ENCODE results near the gene ENPP1. TPM values are rescaled to one million over a fixed set of nuclear protein-coding genes. Genes with fewer than 3 reads are reported as not detected.

Gene ENPP1
- polyA plus RNA-seq, 1 experiment = 30.4 TPM

- POLR2A ChIA-PET = no interaction called here
- H3K9me3 ChIP-seq (ENCODE audit: control insufficient read depth, insufficient read depth, low read length) = no peaks in the 10 kb centered on the region
- TF ChIP-seq, protein P1, sequence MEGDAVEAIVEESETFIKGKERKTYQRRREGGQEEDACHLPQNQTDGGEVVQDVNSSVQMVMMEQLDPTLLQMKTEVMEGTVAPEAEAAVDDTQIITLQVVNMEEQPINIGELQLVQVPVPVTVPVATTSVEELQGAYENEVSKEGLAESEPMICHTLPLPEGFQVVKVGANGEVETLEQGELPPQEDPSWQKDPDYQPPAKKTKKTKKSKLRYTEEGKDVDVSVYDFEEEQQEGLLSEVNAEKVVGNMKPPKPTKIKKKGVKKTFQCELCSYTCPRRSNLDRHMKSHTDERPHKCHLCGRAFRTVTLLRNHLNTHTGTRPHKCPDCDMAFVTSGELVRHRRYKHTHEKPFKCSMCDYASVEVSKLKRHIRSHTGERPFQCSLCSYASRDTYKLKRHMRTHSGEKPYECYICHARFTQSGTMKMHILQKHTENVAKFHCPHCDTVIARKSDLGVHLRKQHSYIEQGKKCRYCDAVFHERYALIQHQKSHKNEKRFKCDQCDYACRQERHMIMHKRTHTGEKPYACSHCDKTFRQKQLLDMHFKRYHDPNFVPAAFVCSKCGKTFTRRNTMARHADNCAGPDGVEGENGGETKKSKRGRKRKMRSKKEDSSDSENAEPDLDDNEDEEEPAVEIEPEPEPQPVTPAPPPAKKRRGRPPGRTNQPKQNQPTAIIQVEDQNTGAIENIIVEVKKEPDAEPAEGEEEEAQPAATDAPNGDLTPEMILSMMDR (IDR thresholded peaks at IDR 0.05; ENCODE audit: low read depth, low read length) = no peak
- no peak overlapping the region for H3K4me3 ChIP-seq (ENCODE audit: low read depth, low read length)
- CTCF ChIA-PET = no interaction called here
- no peak for DNase-seq (ENCODE audit: low read depth, low spot score)
- no peaks in the 10 kb centered on the region for H3K27me3 ChIP-seq (ENCODE audit: control insufficient read depth, insufficient read depth, low read length)
- H3K27ac ChIP-seq (ENCODE audit: low read depth, low read length) = no peak overlapping the region
Observed at GRCh38 chr6:131846023-131846663, 38.3 kb downstream of the ENPP1 start.

DNA sequence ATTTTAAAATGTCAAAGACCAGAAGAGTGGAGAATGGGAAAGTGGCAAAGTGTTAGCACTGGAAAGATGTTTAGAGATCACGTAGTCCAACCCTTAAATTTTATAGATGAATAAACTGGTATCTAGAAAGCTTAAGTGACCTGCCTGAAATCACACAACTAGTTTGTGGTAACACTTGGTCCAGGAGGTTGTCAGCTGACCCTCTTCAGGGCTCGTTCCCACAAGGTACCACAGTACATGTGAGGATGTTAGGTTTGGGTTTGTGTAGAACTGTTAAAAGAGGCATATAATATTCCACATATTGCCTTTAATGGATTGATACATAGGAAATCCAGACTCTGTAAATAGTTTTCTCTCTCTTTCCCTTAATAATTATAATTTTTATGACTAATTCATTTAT is 39.1 kb downstream of the ENPP1 start:
- DNase-seq (ENCODE audit: low read depth, low spot score) = no peak
- Histone ChIP-seq H3K9me3 (ENCODE audit: control insufficient read depth, insufficient read depth, low read length) (no peaks in the 10 kb centered on the region), H3K27ac (ENCODE audit: low read depth, low read length) (no peak overlapping the region), H3K4me3 (ENCODE audit: low read depth, low read length) (no peak overlapping the region), H3K27me3 (ENCODE audit: control insufficient read depth, insufficient read depth, low read length) (no peaks in the 10 kb centered on the region)
- ChIA-PET CTCF (no interaction called here), POLR2A (no interaction called here)
- TF ChIP-seq, protein P1 (IDR thresholded peaks at IDR 0.05; ENCODE audit: low read depth, low read length) = no peak

DNA sequence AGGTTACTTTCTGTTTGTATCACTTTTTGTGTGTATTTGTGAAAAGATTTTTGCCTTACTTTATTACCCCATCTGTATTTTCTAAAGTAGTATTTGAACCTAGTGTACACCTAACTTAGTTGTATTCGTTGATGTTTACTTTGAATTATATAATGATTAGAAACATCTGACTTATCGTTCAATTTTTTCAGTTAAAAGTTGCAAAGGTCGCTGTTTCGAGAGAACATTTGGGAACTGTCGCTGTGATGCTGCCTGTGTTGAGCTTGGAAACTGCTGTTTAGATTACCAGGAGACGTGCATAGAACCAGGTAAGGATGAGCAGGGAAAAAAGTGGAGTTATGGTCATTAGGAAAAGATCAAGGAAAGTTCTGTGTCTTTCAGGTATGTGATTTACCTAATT is 42.0 kb downstream of the ENPP1 start:
- no peak overlapping the region for H3K27ac ChIP-seq (ENCODE audit: low read depth, low read length)
- ChIA-PET CTCF (no interaction called here), POLR2A (no interaction called here)
- TF ChIP-seq, protein P1 (IDR thresholded peaks at IDR 0.05; ENCODE audit: low read depth, low read length) = no peak
- no peaks in the 10 kb centered on the region for H3K9me3 ChIP-seq (ENCODE audit: control insufficient read depth, insufficient read depth, low read length)
- H3K27me3 ChIP-seq (ENCODE audit: control insufficient read depth, insufficient read depth, low read length) = no peaks in the 10 kb centered on the region
- no peak overlapping the region for H3K4me3 ChIP-seq (ENCODE audit: low read depth, low read length)
- DNase-seq (ENCODE audit: low read depth, low spot score) = no peak

DNA sequence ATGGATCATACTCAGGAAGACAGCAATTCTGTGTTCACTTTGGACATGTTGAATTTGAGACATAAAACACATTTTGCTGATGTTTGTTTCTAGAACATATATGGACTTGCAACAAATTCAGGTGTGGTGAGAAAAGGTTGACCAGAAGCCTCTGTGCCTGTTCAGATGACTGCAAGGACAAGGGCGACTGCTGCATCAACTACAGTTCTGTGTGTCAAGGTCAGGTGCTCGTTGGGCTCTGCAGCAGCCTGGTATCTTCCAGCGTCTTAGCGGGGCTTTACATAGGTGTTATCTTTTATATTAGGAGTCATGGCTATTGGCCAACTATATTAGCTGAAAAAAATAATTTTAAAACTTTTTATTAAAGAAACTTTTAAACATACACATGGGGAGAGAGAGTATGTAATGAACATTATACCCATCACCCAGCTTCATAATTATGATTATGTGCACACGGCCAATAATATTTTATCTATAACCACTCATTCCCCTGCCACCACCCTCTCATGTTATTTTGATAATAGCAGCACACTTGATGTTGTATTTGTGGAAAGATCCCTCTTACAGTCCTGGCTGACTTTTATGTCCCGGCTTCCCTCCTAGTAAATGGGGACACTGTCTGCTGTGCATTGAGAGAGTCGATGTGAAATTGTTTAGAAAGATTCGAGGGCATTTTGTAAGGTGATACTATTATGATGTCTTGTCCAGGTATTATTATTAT is 43.4 kb downstream of the ENPP1 start:
- Histone ChIP-seq H3K9me3 (ENCODE audit: control insufficient read depth, insufficient read depth, low read length) (no peaks in the 10 kb centered on the region), H3K27me3 (ENCODE audit: control insufficient read depth, insufficient read depth, low read length) (no peaks in the 10 kb centered on the region), H3K4me3 (ENCODE audit: low read depth, low read length) (no peak overlapping the region), H3K27ac (ENCODE audit: low read depth, low read length) (no peak overlapping the region)
- ChIA-PET CTCF (interaction anchor here (0.5 kb wide), 1 partner anchor 17 kb away, joined by 3 read pairs; no protein-coding TSS in a partner anchor), POLR2A (no interaction called here)
- DNase-seq (ENCODE audit: low read depth, low spot score) = no peak
- TF ChIP-seq, protein P1 (IDR thresholded peaks at IDR 0.05; ENCODE audit: low read depth, low read length) = no peak

DNA sequence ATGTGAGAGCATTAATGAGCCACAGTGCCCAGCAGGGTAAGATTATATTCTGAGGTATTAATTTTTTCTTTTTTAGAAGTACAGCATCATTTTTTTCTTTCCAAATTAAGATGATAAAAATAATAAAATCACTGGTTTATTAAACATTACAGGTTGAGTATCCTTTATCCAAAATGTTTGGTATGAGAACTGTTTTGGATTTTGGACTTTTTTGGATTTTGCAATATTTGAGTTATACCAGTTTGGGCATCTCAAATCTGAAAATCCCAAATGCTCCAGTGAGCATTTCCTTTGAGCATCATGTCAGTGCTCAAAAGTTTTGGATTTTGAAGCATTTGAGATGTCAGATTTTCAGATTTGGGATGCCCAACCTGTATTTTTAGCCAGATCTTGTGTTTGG is 44.4 kb downstream of the ENPP1 start:
- CTCF ChIA-PET = interaction anchor here (0.6 kb wide), 1 partner anchor 158 kb away, joined by 3 read pairs; no protein-coding TSS in a partner anchor

More for the DNA sequence above, 44.4 kb downstream of the ENPP1 start:
- H3K27ac ChIP-seq (ENCODE audit: low read depth, low read length) = no peak overlapping the region
- DNase-seq (ENCODE audit: low read depth, low spot score) = no peak
- TF ChIP-seq, protein P1 (IDR thresholded peaks at IDR 0.05; ENCODE audit: low read depth, low read length) = no peak
- no peaks in the 10 kb centered on the region for H3K9me3 ChIP-seq (ENCODE audit: control insufficient read depth, insufficient read depth, low read length)
- POLR2A ChIA-PET = no interaction called here
- H3K4me3 ChIP-seq (ENCODE audit: low read depth, low read length) = no peak overlapping the region
- no peaks in the 10 kb centered on the region for H3K27me3 ChIP-seq (ENCODE audit: control insufficient read depth, insufficient read depth, low read length)

Data from AG04450 (cell line).